Right lobe of liver (tissue), 6 donors: ENCODE data around the gene ETFA. TPM values are rescaled to one million over a fixed set of nuclear protein-coding genes. Genes with fewer than 3 reads are reported as not detected.

Experiments
- ATAC-seq, 4 donors: fragments of 200-7000 bp; cut with Tn5 transposase; one replicate each; pipeline ENCODE4 v1.9.1; 2020; ENCODE audit warnings: mild to moderate bottlenecking in 4 of 4, moderate library complexity in 4 of 4
- DNase-seq, 3 donors: peaks; one replicate each; pipeline ENCODE4 v3.0.0-alpha.2; 2020
- H3K27ac ChIP-seq, 3 donors: fragments of 200-600 bp; one replicate each; pipeline ENCODE4 v1.8.0; 2022
- H3K27me3 ChIP-seq, 2 donors: fragments of 200-600 bp; one replicate each; pipeline ENCODE4 v1.8.0; 2022
- H3K36me3 ChIP-seq, 4 donors: fragments of 200-600 bp; sonication (generic) in 1 of 4; one replicate each; pipeline versions ENCODE4 v1.5.1 to v1.8.0; 2017 to 2022; ENCODE audit warnings: control low read depth in 1 of 4
- H3K4me1 ChIP-seq, 4 donors: fragments of 200-600 bp; sonication (generic) in 1 of 4; one replicate each; pipeline versions ENCODE4 v1.5.1 to v1.8.0; 2017 to 2022; ENCODE audit warnings: control low read depth in 1 of 4
- H3K4me3 ChIP-seq, 3 donors: fragments of 200-600 bp; one replicate each; pipeline ENCODE4 v1.8.0; 2022
- H3K9me3 ChIP-seq, 4 donors: fragments of 200-600 bp; sonication (generic) in 1 of 4; one replicate each; pipeline versions ENCODE4 v1.5.1 to v1.8.0; 2017 to 2022; ENCODE audit warnings: control low read depth in 1 of 4
- CTCF ChIP-seq, 4 donors: fragments of 200-600 bp in 3 of 4; fragments of 450-650 bp in 1 of 4; IDR thresholded peaks; one replicate each; pipeline versions ENCODE4 v1.5.1 to v1.8.0; 2016 to 2022; ENCODE audit warnings: antibody characterized with exemption in 4 of 4, mild to moderate bottlenecking in 2 of 4
- POLR2A ChIP-seq: fragments of 450-650 bp; IDR thresholded peaks from one replicate; pipeline ENCODE4 v1.6.1; 2017; ENCODE audit warnings: antibody characterized with exemption, mild to moderate bottlenecking
- WGBS: methylation state at CpG from one replicate; pipeline ENCODE4 v1.1.6; 2018; ENCODE audit warnings: low coverage, low lambda C conversion rate; ENCODE audit not compliant: insufficient coverage; ENCODE audit errors: missing lambda C conversion rate; 5-methylcytosine and 5-hydroxymethylcytosine counted together
- intact Hi-C, 2 donors: fragments of 100-400 bp; cut with DNase I; formaldehyde crosslinking; loops; one replicate each; pipeline versions ENCODE4 v1.11.2 to v1.14.1; 2022
- total RNA-seq, 6 experiments: library from RNA; depleted of rRNA in 2 of 6; stranded (reverse); fragments of >200 nt in 2 of 6; fragmentation: NEBNext Ultra II Directional in 3 of 6; extraction: Animal tissue kit (Norgen Biotek cat#: 25700) in 3 of 6; gene quantifications; one replicate each; pipeline versions ENCODE4 v1.1.0 to v1.2.4, GENCODE V29; 2016 to 2023
- donor health status: DM: no; HTN: yes; CAD: no.
- donor health status: DM: no; HTN: no; CAD: no.
- donor health status: DM: no; HTN: no; CAD: no.
- donor health status: DM: no; HTN: yes; CAD: no.
- donor health status: DM: no; HTN: yes; CAD: no.

Gene ETFA
- total RNA-seq, 6 experiments from 2014 or later: 208 to 302 (median 274) TPM

GRCh38 chr15:76332796-76333195, 21.5 kb upstream of the ETFA start:
- Histone ChIP-seq H3K27me3 (peaks cover 14 to 34% of the 10 kb centered on the region in 2 donors), H3K9me3 (no peaks in the 10 kb centered on the region), H3K27ac (no peak overlapping the region), H3K4me3 (no peak overlapping the region), H3K4me1 (peaks cover 0 to 4% (median 0%) of the 10 kb centered on the region in 4 donors), H3K36me3 (no peaks in the 10 kb centered on the region)
- intact Hi-C loops: no loop called here
- TF ChIP-seq CTCF (IDR thresholded peaks at IDR 0.05) (no peak), POLR2A (no peak)
- DNase-seq: no peak
- no peak for ATAC-seq
- WGBS: no CpG with 5 or more reads among the region's 1 CpG

DNA sequence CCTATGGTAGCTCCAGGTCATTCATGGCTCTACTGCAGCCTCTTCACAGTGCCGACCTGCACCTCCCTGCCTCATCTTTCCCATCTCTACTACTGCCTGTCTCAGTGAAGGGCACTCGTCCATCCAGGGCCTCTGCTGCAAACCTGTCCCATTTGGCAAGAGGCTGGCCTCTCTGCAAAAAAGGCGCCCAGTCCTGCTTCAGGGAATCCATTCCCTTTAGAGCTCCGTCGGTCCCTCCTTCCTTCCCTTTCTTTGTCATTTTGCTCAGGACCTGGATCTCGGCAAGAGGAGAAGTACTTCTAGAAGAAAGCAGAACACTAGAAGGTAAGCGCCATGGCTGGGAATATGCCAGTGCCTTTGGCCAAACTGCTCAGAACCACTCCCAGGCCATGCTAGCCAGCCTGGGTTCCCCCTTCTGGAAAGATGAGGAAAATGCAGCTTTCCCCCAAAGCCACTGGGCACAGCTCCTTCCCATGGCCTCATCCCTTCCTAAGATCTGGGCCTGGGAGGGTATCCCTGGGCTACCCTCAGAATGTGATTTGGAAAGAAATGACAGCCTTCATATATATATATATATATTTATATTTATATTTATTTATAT, 18.9 kb upstream of the ETFA start:
- peaks cover 0 to 9% of the 10 kb centered on the region in 2 donors for H3K27me3 ChIP-seq

DNA sequence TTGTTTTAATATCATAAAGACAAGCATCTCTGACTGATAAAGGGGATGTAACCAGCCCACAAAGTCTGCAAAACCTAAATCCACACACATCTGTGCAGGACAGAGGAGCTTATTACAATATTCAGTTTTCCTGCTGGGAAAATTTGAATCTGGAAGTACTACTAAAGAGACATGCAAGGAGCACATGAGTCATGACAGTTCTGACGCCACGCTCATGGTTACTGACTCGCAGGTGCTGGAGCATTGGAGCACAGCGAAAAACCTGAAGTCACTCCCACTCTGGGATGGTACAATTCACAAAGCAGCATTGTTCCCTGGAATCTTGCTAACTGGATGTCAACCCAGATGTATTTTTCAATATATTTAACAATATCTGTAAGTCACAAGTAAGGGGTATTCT, 17.7 kb upstream of the ETFA start:
- TF ChIP-seq CTCF (IDR thresholded peaks at IDR 0.05) (no peak), POLR2A (no peak)
- ATAC-seq: no peak
- intact Hi-C loops: loop anchor here in 1 of 2 donors (5.0 kb wide), 1 partner anchor 137 kb away; no protein-coding TSS in a partner anchor
- WGBS: no CpG with 5 or more reads among the region's 4 CpGs
- Histone ChIP-seq H3K27me3 (no peaks in the 10 kb centered on the region), H3K4me3 (no peak overlapping the region), H3K9me3 (no peaks in the 10 kb centered on the region), H3K4me1 (no peaks in the 10 kb centered on the region), H3K36me3 (no peaks in the 10 kb centered on the region), H3K27ac (no peak overlapping the region)
- no peak for DNase-seq

More for the DNA sequence above, 18.9 kb upstream of the ETFA start:
- intact Hi-C loops: no loop called here
- no peak overlapping the region for H3K4me3 ChIP-seq
- H3K4me1 ChIP-seq: no peaks in the 10 kb centered on the region
- TF ChIP-seq POLR2A (no peak), CTCF (IDR thresholded peaks at IDR 0.05) (peak; percentile 60 to 71 (median 60))
- WGBS: 48% methylated on average over 5 of the region's 7 CpGs
- no peak overlapping the region for H3K27ac ChIP-seq
- H3K36me3 ChIP-seq: no peaks in the 10 kb centered on the region
- H3K9me3 ChIP-seq: no peaks in the 10 kb centered on the region
- DNase-seq: peak in 2 of 3 donors; percentile 62 to 73
- ATAC-seq: peak; percentile 95 to 98 (median 96)

GRCh38 chr15:76328106-76328696, 16.9 kb upstream of the ETFA start:
- Histone ChIP-seq H3K27me3 (no peaks in the 10 kb centered on the region), H3K27ac (no peak overlapping the region), H3K36me3 (no peaks in the 10 kb centered on the region), H3K4me3 (no peak overlapping the region), H3K9me3 (no peaks in the 10 kb centered on the region), H3K4me1 (no peaks in the 10 kb centered on the region)
- DNase-seq (no peak), ATAC-seq (no peak)
- intact Hi-C loops: loop anchor here in 1 of 2 donors (5.0 kb wide), 1 partner anchor 136 kb away; no protein-coding TSS in a partner anchor
- TF ChIP-seq CTCF (IDR thresholded peaks at IDR 0.05): no peak
- no peak for TF ChIP-seq POLR2A
- WGBS: 86% methylated on average over 8 of the region's 8 CpGs
